Loucy (cell line): ENCODE data around the gene GORASP1.

Experiments
- EZH2phosphoT487 ChIP-seq: fragments of 200-600 bp; IDR thresholded peaks from 2 replicates; pipeline ENCODE4 v1.6.1; 2018; ENCODE audit warnings: antibody characterized with exemption, mild to moderate bottlenecking, moderate library complexity, borderline replicate concordance
- TF ChIP-seq, protein P1 (sequence below): fragments of 200-600 bp; sonication (generic); conservative IDR thresholded peaks from 2 replicates; pipeline ENCODE4 v1.5.1; 2014; ENCODE audit warnings: mild to moderate bottlenecking, antibody characterized with exemption, low read length

DNA sequence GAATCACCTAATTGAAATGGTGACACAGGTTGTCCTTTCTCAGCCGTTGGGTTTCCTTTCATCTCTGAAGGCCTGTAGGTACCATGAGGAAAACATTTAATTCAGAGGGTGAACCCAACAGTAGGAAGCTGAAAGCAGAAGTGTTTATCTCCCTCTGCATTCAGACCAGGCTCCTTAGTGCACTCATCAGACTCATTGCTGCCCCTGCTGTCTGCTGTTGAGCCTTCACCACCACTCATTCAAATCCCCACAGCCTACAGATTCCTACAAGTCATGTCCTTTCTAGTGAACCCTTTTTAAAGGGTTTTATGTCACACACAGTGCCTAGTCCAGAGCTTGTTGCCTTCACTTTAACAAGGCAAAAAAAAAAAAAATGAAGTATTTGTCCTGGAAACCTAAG lies 42.2 kb downstream of the GORASP1 start:
- TF ChIP-seq, protein P1, sequence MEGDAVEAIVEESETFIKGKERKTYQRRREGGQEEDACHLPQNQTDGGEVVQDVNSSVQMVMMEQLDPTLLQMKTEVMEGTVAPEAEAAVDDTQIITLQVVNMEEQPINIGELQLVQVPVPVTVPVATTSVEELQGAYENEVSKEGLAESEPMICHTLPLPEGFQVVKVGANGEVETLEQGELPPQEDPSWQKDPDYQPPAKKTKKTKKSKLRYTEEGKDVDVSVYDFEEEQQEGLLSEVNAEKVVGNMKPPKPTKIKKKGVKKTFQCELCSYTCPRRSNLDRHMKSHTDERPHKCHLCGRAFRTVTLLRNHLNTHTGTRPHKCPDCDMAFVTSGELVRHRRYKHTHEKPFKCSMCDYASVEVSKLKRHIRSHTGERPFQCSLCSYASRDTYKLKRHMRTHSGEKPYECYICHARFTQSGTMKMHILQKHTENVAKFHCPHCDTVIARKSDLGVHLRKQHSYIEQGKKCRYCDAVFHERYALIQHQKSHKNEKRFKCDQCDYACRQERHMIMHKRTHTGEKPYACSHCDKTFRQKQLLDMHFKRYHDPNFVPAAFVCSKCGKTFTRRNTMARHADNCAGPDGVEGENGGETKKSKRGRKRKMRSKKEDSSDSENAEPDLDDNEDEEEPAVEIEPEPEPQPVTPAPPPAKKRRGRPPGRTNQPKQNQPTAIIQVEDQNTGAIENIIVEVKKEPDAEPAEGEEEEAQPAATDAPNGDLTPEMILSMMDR, result peak; percentile 70
- TF ChIP-seq EZH2phosphoT487, result no peak
